ENCODE measurements around the gene SH3RF1.

Gene SH3RF1

DNA sequence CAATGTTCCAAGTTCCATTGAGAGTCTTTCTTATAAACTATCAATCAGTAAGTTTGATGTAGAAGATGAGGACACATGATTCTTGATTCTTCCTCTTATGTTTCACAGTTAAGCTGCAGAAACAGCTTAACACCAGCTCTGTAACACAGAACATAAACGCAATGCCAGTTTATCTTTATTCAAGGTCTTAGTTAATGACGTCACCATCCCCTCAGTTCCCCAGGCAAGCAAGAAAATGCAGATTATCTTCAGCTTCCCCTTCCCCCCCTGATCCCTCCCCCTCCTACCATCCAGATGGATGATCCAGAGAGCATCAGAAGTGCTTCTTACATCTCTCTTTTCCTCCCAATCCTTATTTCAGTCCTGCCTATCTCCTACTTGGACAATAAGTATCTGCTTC is 4.4 kb upstream of the SH3RF1 start:
- DNase-seq (ENCODE audit: low spot score) = no peak

GRCh38 chr4:169274033-169274432 is 3.3 kb upstream of the SH3RF1 start:
- no peak for DNase-seq (ENCODE audit: low spot score)

DNA sequence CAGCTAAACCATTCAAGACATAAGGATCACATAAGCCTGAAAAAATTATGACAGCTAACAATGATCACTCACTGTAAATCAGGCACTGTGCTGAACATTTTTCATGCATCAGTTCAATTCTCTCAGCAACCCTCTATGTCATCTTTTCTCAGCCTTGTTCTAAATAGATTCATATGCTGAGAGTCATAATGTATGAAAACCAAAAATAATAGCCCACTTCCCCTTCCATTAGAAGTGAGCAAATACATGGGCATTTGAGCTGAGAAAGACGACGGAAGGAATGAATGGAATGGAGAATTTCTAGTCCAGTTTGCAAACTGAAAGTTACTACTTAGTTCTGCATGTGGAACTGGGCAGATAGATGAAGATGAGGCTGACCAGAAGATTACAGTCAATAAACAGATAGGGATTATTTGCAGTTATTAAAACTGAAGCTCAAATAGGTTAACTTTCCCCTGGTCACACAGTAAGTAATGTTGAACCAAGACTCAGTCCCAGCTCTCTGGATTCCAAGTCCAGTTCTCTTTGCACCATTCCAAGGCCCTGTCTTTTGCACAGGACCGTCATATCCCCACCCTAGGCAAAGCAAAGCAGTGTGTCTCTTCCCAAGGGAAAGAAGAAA is 1.6 kb upstream of the SH3RF1 start:
- DNase-seq (ENCODE audit: low spot score) = no peak

DNA sequence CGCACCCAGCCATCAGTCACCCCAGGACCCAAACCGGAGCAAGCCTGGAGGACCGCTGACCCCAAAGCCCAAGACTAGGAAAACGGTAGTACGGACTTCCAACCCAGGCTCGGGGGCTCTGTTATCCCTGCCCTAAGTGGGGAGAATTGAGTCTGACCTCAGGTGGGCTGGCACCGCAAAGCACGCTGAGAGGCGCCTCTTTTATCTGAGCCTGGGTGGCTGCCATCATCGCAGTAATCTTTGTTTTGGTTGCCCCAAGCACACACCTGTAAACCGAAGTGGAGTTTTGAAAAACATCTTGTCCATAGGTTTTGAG is 894 bp upstream of the SH3RF1 start:
- DNase-seq (ENCODE audit: low spot score) = no peak

DNA sequence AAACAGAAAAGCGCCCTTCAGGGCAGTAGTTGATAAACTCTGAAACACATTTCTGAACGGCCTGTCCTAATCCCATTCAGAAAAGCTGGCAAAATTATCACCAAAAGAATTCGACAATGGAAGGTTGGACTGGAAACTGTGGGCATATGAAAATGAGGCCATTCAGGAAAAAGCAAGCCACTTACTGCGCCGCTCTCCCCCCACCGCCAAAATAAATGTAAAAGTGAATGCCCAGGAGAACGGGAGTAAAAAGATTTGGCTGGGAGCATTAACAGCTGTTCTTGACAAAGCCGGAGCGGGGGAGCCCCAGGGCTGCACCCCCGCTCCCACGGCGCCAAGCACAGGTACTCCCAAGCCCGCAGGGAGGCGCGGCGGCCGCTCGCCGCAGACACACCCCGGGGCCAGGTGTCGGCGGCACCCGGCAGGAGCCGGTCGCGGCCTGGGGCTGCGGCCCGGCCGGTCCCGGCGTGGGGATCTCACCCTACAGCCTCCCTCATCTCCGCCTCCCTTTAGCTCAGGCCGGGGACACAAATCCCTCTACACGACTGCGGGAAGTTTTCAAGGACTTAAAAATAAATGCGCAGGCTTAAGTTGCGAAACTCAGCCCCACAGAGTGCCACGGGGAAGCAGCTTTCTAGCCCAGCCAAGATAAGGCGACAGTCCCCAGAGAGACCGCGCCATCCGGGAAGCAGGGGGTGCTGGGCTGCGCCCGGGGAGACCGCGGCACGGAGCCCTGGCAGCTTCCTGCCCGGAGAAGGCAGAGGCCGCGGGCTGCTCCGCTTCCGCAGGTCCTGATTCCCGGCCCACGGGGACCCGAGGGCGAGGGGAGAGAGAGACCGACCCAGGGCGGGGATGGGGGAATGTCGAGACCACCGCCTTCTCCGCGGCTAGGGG is 593 bp downstream of the SH3RF1 start:
- no peak for DNase-seq (ENCODE audit: low spot score)

GRCh38 chr4:169268951-169269760 is 1.6 kb downstream of the SH3RF1 start:
- DNase-seq (ENCODE audit: low spot score) = no peak

GRCh38 chr4:169267070-169267469 is 3.7 kb downstream of the SH3RF1 start:
- DNase-seq (ENCODE audit: low spot score) = no peak

- no peak for DNase-seq (ENCODE audit: low spot score)
These were observed 4.1 kb downstream of the SH3RF1 start for GRCh38 chr4:169266661-169267060.

GRCh38 chr4:169266081-169266480 is 4.7 kb downstream of the SH3RF1 start:
- DNase-seq (ENCODE audit: low spot score) = no peak

DNA sequence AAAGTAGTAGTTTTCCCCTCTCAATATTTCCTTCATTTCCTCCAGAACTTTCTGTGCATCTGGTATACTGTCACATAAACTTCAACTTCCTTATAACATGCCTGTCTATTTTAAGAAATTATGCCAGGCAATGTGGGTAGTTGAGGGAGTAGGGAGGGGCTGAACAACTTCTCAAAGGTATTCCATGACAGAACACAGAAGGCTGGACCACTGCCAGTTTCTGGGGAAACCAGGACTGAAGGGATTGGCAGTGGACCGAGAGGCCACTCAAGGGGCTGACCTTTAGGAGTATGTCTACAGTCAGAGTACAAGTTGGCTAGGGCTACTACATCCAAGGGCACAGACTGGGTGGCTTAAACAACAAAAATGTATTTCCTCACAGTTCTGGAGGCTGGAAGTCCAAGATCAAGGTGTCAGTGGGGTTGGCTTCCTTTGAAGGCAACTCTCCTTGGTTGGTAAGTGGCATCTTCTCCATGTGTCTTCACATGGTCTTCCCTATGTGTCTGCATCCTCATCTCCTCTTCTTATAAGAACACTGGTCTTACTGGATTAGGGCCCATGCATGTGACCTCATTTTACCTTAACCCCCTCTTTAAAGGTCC is 6.9 kb downstream of the SH3RF1 start:
- DNase-seq (ENCODE audit: low spot score) = no peak

DNA sequence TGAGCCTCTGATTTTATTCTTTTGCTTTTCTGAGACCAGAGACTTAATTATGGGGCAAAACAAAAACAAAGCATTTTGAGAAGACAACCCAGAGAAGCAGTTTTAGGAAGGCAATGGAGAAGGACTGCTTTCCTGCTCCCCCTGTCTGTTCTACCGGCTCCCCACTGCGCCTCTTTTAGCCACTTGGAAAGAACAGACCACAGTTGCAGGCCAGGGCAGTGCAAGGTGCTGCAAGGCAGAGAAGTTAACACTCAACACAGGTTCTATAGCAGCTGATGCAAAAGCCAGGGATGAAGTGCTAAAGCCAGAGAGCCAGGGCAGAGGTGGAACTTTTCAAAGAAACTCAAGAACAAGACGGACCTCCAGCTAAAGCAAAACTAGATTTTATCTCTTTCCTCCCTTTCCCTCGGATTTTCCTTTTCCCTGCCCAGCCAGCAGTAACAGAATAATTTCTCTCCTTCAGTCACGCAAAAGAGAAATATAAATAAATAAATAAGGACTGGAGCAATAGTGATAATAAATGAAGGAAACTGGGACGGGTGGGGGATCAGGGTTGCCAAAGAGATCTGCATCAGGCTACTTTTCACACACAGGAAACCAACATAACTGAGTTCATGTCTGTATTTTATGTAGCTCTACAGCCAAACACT is 10.4 kb downstream of the SH3RF1 start:
- DNase-seq (ENCODE audit: low spot score) = no peak

GRCh38 chr4:169259271-169259670 is 11.5 kb downstream of the SH3RF1 start:
- DNase-seq (ENCODE audit: low spot score) = no peak

DNA sequence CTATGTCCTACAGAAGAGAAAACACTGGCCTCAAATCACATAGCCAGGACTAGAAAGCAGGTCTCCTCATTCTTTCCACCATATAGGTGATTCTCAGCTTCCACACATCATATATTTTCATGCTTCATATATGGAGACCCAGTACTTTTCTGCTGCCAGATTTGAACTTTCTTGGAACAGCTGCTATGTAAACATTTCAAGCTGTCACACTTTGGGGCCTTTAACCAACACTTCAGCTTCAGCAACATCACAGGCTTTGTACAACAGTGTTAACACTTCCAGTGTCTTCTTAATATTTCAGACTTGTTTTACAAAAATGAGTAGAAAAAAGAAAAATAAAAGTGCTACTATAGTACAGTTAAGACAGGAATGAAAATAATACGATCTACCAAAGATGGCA is 12.6 kb downstream of the SH3RF1 start:
- no peak for DNase-seq (ENCODE audit: low spot score)

GRCh38 chr4:169256856-169257761 is 13.6 kb downstream of the SH3RF1 start:
- DNase-seq (ENCODE audit: low spot score) = no peak

GRCh38 chr4:169256101-169256612 is 14.6 kb downstream of the SH3RF1 start:
- DNase-seq (ENCODE audit: low spot score) = no peak

- no peak for DNase-seq (ENCODE audit: low spot score)
These were observed 16.2 kb downstream of the SH3RF1 start for GRCh38 chr4:169254546-169254983.

GRCh38 chr4:169253904-169254303 is 16.9 kb downstream of the SH3RF1 start:
- DNase-seq (ENCODE audit: low spot score) = no peak

DNA sequence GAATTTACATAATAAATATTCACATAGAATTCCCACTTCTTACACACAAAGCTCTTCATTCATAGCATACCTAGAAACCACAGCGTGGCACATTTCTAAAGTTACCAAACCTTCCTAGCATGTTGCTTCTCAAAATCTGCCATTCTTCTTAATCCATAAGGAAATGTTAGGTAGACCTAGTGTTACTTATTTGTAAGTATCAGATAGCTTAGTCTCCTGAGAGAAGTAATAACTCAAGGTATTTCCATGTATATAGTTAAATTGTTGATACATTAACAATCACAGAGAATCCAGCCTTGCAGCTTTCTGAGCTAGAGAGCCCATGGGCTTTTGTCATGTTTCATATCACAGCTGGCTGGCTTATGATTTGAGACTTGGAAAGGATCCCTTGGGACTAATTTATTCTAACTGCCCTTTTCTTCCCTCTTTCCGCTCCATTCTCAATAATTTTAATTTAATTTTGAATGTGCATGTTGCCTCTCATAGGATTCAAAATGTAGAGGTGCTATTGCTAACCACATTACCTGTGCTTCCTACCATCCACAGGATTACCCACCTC is 17.6 kb downstream of the SH3RF1 start:
- no peak for DNase-seq (ENCODE audit: low spot score)

GRCh38 chr4:169252339-169253112 is 18.2 kb downstream of the SH3RF1 start:
- no peak for DNase-seq (ENCODE audit: low spot score)
